ENCODE results near the gene TRIAP1.

Gene TRIAP1

DNA sequence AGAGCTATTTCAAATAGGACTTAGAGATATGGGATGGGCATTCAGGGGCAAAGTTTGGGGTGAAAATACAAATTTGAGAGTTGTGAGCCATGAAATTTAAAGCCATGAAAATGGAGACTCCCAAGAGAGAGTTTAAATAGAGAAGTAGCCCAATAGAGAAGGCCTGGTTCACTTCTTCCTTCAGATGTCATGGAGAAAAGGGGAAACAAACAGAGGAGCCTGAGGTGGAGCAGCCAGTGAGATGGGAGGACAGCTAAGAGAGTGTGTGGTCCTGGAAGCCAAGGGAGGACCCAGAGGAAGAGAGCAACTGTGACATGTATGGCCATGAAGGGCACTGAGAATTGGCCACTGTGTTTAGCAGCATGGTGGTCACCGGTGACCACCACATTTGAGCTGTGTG is 37.4 kb upstream of the TRIAP1 start:
- Histone ChIP-seq H3K36me3 (ENCODE audit: insufficient read depth, low read length) (no peaks in the 10 kb centered on the region), H3K27me3 (ENCODE audit: insufficient read depth, low read length, poor library complexity, severe bottlenecking) (no peaks in the 10 kb centered on the region), H3K4me1 (ENCODE audit: insufficient read depth, low read length, poor library complexity, severe bottlenecking) (peaks cover 20% of the 10 kb centered on the region), H3K79me2 (ENCODE audit: insufficient read depth, low read length) (no peaks in the 10 kb centered on the region), H3K9me3 (ENCODE audit: insufficient read depth, low read depth, low read length) (no peaks in the 10 kb centered on the region), H2AFZ (ENCODE audit: low read length) (no peak overlapping the region), H3K4me2 (ENCODE audit: low read depth, low read length, poor library complexity, severe bottlenecking) (no peak overlapping the region), H3K9me2 (replicated peaks; ENCODE audit: low read depth, low read length) (no peaks in the 10 kb centered on the region), H3F3A (ENCODE audit: low read depth) (no peaks in the 10 kb centered on the region), H3K9ac (ENCODE audit: low read depth, low read length, poor library complexity, severe bottlenecking) (no peak overlapping the region), H3K4me3 (ENCODE audit: low read length, poor library complexity, severe bottlenecking) (no peak overlapping the region), H4K20me1 (ENCODE audit: insufficient read depth, low read length, poor library complexity, severe bottlenecking) (no peaks in the 10 kb centered on the region)
- TF ChIP-seq EZH2phosphoT487 (IDR thresholded peaks at IDR 0.05; ENCODE audit: borderline replicate concordance): no peak
- TF ChIP-seq, protein P1, sequence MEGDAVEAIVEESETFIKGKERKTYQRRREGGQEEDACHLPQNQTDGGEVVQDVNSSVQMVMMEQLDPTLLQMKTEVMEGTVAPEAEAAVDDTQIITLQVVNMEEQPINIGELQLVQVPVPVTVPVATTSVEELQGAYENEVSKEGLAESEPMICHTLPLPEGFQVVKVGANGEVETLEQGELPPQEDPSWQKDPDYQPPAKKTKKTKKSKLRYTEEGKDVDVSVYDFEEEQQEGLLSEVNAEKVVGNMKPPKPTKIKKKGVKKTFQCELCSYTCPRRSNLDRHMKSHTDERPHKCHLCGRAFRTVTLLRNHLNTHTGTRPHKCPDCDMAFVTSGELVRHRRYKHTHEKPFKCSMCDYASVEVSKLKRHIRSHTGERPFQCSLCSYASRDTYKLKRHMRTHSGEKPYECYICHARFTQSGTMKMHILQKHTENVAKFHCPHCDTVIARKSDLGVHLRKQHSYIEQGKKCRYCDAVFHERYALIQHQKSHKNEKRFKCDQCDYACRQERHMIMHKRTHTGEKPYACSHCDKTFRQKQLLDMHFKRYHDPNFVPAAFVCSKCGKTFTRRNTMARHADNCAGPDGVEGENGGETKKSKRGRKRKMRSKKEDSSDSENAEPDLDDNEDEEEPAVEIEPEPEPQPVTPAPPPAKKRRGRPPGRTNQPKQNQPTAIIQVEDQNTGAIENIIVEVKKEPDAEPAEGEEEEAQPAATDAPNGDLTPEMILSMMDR (conservative IDR thresholded peaks at IDR 0.05; ENCODE audit: low read length): no peak

DNA sequence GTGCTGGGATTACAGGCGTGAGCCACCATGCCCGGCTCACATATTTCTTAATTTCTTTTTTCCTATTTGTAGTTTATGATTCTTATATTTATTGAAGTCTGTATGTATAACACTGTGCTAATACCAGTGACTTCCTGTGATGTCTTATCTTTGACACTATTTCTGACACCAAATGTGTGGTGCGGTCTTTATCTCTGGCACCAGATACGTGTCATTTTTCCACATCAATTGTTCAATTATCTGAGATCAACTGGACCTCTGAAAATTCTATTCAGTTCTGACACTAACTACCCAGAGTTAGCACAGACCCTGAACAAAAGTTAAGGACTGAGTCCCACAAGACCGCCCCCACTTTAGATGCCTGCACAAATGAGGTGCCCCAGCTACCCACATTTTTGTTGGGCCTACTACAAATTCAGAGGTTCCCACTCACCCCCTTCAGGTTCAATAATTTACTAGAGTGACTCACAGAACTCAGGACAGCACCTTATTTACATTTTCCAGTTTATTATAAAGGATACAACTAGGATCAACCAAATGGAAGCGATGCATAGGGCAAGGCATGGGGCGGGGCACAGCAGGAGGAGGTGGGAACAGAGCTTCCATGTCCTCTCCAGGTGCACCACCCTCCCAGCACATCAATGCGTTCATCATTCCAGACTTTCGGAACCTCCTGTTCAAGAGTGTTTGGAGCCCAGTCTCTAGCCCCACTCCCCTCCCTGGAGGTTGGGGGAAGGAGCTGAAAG is 35.0 kb upstream of the TRIAP1 start:
- Histone ChIP-seq H3K4me2 (ENCODE audit: low read depth, low read length, poor library complexity, severe bottlenecking) (peak overlapping the region; percentile 37), H3K27me3 (ENCODE audit: insufficient read depth, low read length, poor library complexity, severe bottlenecking) (no peaks in the 10 kb centered on the region), H3K36me3 (ENCODE audit: insufficient read depth, low read length) (no peaks in the 10 kb centered on the region), H3K9ac (ENCODE audit: low read depth, low read length, poor library complexity, severe bottlenecking) (no peak overlapping the region), H3K79me2 (ENCODE audit: insufficient read depth, low read length) (no peaks in the 10 kb centered on the region), H4K20me1 (ENCODE audit: insufficient read depth, low read length, poor library complexity, severe bottlenecking) (no peaks in the 10 kb centered on the region), H3K9me2 (replicated peaks; ENCODE audit: low read depth, low read length) (no peaks in the 10 kb centered on the region), H3K9me3 (ENCODE audit: insufficient read depth, low read depth, low read length) (no peaks in the 10 kb centered on the region), H2AFZ (ENCODE audit: low read length) (no peak overlapping the region), H3K4me1 (ENCODE audit: insufficient read depth, low read length, poor library complexity, severe bottlenecking) (peaks cover 18% of the 10 kb centered on the region), H3F3A (ENCODE audit: low read depth) (no peaks in the 10 kb centered on the region), H3K4me3 (ENCODE audit: low read length, poor library complexity, severe bottlenecking) (no peak overlapping the region)
- TF ChIP-seq EZH2phosphoT487 (IDR thresholded peaks at IDR 0.05; ENCODE audit: borderline replicate concordance): no peak
- TF ChIP-seq, protein P1 (conservative IDR thresholded peaks at IDR 0.05; ENCODE audit: low read length): no peak

DNA sequence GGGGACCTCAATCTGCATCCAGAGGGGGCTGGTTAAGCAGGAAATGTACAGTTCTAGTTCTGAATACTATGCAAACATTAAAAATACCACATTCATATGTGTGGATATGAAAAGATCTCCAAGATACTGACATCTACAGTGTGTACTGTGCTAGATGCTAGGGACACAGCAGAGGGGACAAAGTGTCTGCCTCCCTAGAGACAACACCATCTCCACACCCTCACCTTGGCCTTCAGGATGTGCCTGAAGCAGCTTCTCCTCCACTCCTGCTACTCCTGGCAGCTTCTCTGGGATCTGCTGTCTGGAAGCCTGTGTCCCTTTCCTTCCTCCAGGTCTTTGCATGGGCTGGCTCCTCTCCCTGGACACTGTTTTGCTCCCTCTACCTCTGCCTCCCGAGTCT is 34.0 kb upstream of the TRIAP1 start:
- Histone ChIP-seq H3K27me3 (ENCODE audit: insufficient read depth, low read length, poor library complexity, severe bottlenecking) (no peaks in the 10 kb centered on the region), H3K9me3 (ENCODE audit: insufficient read depth, low read depth, low read length) (no peaks in the 10 kb centered on the region), H4K20me1 (ENCODE audit: insufficient read depth, low read length, poor library complexity, severe bottlenecking) (no peaks in the 10 kb centered on the region), H3K4me3 (ENCODE audit: low read length, poor library complexity, severe bottlenecking) (no peak overlapping the region), H3K4me2 (ENCODE audit: low read depth, low read length, poor library complexity, severe bottlenecking) (peak overlapping the region; percentile 23), H3K4me1 (ENCODE audit: insufficient read depth, low read length, poor library complexity, severe bottlenecking) (peaks cover 23% of the 10 kb centered on the region), H2AFZ (ENCODE audit: low read length) (no peak overlapping the region), H3K36me3 (ENCODE audit: insufficient read depth, low read length) (no peaks in the 10 kb centered on the region), H3K9ac (ENCODE audit: low read depth, low read length, poor library complexity, severe bottlenecking) (no peak overlapping the region), H3K79me2 (ENCODE audit: insufficient read depth, low read length) (no peaks in the 10 kb centered on the region), H3K9me2 (replicated peaks; ENCODE audit: low read depth, low read length) (no peaks in the 10 kb centered on the region), H3F3A (ENCODE audit: low read depth) (no peaks in the 10 kb centered on the region)
- TF ChIP-seq EZH2phosphoT487 (IDR thresholded peaks at IDR 0.05; ENCODE audit: borderline replicate concordance): no peak
- TF ChIP-seq, protein P1 (conservative IDR thresholded peaks at IDR 0.05; ENCODE audit: low read length): no peak
